ENCODE data around the gene C12orf60. TPM values are rescaled to one million over a fixed set of nuclear protein-coding genes. Genes with fewer than 3 reads are reported as not detected.

C12orf60 gene
- total RNA-seq, 1 experiment from 2014 or later = 0.54 TPM

DNA sequence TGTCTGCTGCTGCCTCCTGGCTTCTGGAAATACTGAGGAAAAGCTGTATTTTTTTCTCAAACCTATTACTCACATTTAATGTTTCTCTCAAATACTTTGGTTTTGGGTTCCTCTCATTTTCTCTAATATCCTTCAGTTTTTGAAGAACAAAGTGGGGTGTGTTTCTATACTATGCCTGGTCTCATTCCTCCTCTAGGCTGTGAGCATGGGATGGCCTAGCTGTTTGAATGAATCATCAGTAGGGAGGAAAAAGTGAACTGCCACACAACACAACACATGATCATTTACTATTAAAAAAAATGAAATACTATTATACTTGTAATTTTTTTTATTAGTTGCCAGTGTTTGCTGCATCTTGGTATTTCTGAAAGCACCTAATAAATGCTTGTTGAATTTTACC, 21.8 kb downstream of the C12orf60 start:
- Histone ChIP-seq H3K36me3 (ENCODE audit: control insufficient read depth, insufficient read depth, low read length) (no peaks in the 10 kb centered on the region), H3K27ac (ENCODE audit: low read length) (no peak overlapping the region), H3K9me3 (ENCODE audit: control insufficient read depth, insufficient read depth, low read depth, low read length) (no peaks in the 10 kb centered on the region), H3K27me3 (ENCODE audit: control insufficient read depth, insufficient read depth, low read length) (no peaks in the 10 kb centered on the region), H3K4me3 (ENCODE audit: low read depth in 2 of 2, low read length in 2 of 2) (no peak overlapping the region), H3K4me1 (ENCODE audit: control insufficient read depth, insufficient read depth, low read length) (no peaks in the 10 kb centered on the region)
- in situ Hi-C loops (cut with HindIII; ENCODE audit: low pct_unique_long_range_greater_than_20kb, low sequenced_read_pairs) = no loop called here
- no peak for TF ChIP-seq SIN3A (IDR thresholded peaks at IDR 0.05; ENCODE audit: borderline replicate concordance, insufficient read depth, low read depth, low read length)
- TF ChIP-seq, protein P1, sequence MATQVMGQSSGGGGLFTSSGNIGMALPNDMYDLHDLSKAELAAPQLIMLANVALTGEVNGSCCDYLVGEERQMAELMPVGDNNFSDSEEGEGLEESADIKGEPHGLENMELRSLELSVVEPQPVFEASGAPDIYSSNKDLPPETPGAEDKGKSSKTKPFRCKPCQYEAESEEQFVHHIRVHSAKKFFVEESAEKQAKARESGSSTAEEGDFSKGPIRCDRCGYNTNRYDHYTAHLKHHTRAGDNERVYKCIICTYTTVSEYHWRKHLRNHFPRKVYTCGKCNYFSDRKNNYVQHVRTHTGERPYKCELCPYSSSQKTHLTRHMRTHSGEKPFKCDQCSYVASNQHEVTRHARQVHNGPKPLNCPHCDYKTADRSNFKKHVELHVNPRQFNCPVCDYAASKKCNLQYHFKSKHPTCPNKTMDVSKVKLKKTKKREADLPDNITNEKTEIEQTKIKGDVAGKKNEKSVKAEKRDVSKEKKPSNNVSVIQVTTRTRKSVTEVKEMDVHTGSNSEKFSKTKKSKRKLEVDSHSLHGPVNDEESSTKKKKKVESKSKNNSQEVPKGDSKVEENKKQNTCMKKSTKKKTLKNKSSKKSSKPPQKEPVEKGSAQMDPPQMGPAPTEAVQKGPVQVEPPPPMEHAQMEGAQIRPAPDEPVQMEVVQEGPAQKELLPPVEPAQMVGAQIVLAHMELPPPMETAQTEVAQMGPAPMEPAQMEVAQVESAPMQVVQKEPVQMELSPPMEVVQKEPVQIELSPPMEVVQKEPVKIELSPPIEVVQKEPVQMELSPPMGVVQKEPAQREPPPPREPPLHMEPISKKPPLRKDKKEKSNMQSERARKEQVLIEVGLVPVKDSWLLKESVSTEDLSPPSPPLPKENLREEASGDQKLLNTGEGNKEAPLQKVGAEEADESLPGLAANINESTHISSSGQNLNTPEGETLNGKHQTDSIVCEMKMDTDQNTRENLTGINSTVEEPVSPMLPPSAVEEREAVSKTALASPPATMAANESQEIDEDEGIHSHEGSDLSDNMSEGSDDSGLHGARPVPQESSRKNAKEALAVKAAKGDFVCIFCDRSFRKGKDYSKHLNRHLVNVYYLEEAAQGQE (IDR thresholded peaks at IDR 0.05; ENCODE audit: insufficient read depth in 1 of 2, low read depth in 2 of 2, low read length in 1 of 2) = no peak
- TF ChIP-seq, protein P2, sequence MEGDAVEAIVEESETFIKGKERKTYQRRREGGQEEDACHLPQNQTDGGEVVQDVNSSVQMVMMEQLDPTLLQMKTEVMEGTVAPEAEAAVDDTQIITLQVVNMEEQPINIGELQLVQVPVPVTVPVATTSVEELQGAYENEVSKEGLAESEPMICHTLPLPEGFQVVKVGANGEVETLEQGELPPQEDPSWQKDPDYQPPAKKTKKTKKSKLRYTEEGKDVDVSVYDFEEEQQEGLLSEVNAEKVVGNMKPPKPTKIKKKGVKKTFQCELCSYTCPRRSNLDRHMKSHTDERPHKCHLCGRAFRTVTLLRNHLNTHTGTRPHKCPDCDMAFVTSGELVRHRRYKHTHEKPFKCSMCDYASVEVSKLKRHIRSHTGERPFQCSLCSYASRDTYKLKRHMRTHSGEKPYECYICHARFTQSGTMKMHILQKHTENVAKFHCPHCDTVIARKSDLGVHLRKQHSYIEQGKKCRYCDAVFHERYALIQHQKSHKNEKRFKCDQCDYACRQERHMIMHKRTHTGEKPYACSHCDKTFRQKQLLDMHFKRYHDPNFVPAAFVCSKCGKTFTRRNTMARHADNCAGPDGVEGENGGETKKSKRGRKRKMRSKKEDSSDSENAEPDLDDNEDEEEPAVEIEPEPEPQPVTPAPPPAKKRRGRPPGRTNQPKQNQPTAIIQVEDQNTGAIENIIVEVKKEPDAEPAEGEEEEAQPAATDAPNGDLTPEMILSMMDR (IDR thresholded peaks at IDR 0.05) = no peak
- CTCF ChIA-PET = no interaction called here
- intact Hi-C loops (cut with micrococcal nuclease; ENCODE audit: unreplicated experiment) = no loop called here
- ATAC-seq (no peak), DNase-seq (ENCODE audit: low read depth, low spot score) (no peak)
- POLR2A ChIA-PET = no interaction called here
- BruUV-seq (replicated peaks) = no TSS peak

DNA sequence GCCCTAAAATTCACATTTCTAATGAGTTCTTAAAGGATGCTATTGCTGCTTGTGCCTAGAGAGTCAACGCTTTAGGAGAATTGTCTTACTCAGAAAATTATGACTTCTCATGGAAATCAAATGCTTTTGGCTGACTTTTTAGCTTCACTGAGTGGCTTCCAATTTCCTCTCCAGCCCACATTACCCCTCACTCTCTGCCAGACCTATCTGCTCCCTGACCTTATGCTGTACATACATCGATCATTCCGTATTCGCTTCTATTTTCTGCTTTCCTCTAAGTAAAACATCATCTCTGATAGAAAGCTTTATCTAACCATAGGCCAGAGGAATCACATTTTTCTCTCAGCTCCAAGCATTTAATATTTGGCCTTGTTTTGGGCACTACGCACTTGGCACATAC, 23.0 kb downstream of the C12orf60 start:
- no peaks in the 10 kb centered on the region for H3K4me1 ChIP-seq (ENCODE audit: control insufficient read depth, insufficient read depth, low read length)
- TF ChIP-seq, protein P1 (IDR thresholded peaks at IDR 0.05; ENCODE audit: insufficient read depth in 1 of 2, low read depth in 2 of 2, low read length in 1 of 2) = no peak
- H3K9me3 ChIP-seq (ENCODE audit: control insufficient read depth, insufficient read depth, low read depth, low read length) = no peaks in the 10 kb centered on the region
- no peak for ATAC-seq
- DNase-seq (ENCODE audit: low read depth, low spot score) = no peak
- intact Hi-C loops (cut with micrococcal nuclease; ENCODE audit: unreplicated experiment) (no loop called here), in situ Hi-C loops (cut with HindIII; ENCODE audit: low pct_unique_long_range_greater_than_20kb, low sequenced_read_pairs) (no loop called here)
- ChIA-PET POLR2A (no interaction called here), CTCF (no interaction called here)
- no peak overlapping the region for H3K4me3 ChIP-seq (ENCODE audit: low read depth in 2 of 2, low read length in 2 of 2)
- H3K27me3 ChIP-seq (ENCODE audit: control insufficient read depth, insufficient read depth, low read length) = no peaks in the 10 kb centered on the region
- no peak overlapping the region for H3K27ac ChIP-seq (ENCODE audit: low read length)
- no peaks in the 10 kb centered on the region for H3K36me3 ChIP-seq (ENCODE audit: control insufficient read depth, insufficient read depth, low read length)
- no TSS peak for BruUV-seq (replicated peaks)

DNA sequence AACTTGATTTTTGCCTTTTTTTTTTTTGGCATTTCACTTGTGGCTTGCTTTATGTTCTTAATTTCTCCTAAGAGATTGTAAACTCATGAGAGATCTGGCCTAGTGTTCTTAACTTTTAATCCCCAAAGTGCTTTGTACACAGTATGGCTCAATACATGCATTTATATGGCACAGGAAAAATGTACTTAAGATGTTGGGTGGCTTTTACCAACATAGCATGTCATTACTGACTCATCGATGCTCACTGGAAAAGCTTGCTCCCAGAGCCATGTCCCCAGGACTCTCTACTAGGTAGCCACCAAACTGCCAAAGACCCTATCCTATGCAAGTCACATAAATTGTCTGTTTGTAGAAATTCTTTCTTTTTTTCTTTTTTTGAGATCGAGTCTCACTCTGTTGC, 23.6 kb downstream of the C12orf60 start:
- DNase-seq (ENCODE audit: low read depth, low spot score) (no peak), ATAC-seq (no peak)
- no peaks in the 10 kb centered on the region for H3K36me3 ChIP-seq (ENCODE audit: control insufficient read depth, insufficient read depth, low read length)
- BruUV-seq (replicated peaks) = no TSS peak
- H3K9me3 ChIP-seq (ENCODE audit: control insufficient read depth, insufficient read depth, low read depth, low read length) = no peaks in the 10 kb centered on the region
- ChIA-PET CTCF (no interaction called here), POLR2A (no interaction called here)
- in situ Hi-C loops (cut with HindIII; ENCODE audit: low pct_unique_long_range_greater_than_20kb, low sequenced_read_pairs) (no loop called here), intact Hi-C loops (cut with micrococcal nuclease; ENCODE audit: unreplicated experiment) (no loop called here)
- H3K4me1 ChIP-seq (ENCODE audit: control insufficient read depth, insufficient read depth, low read length) = no peaks in the 10 kb centered on the region
- H3K4me3 ChIP-seq (ENCODE audit: low read depth in 2 of 2, low read length in 2 of 2) = no peak overlapping the region
- no peaks in the 10 kb centered on the region for H3K27me3 ChIP-seq (ENCODE audit: control insufficient read depth, insufficient read depth, low read length)
- H3K27ac ChIP-seq (ENCODE audit: low read length) = no peak overlapping the region
- TF ChIP-seq, protein P1 (IDR thresholded peaks at IDR 0.05; ENCODE audit: insufficient read depth in 1 of 2, low read depth in 2 of 2, low read length in 1 of 2) = no peak
- TF ChIP-seq TCF7L2 (IDR thresholded peaks at IDR 0.05; ENCODE audit: low read depth, low read length) (no peak), POLR2AphosphoS5 (IDR thresholded peaks at IDR 0.05; ENCODE audit: low read depth, low read length) (no peak), SIN3A (IDR thresholded peaks at IDR 0.05; ENCODE audit: borderline replicate concordance, insufficient read depth, low read depth, low read length) (no peak)
- TF ChIP-seq, protein P2 (IDR thresholded peaks at IDR 0.05) = no peak

All from Panc1 (cell line).